SK-N-SH (cell line): ENCODE data around the gene PDS5A. TPM values are rescaled to one million over a fixed set of nuclear protein-coding genes. Genes with fewer than 3 reads are reported as not detected.
"Not testable (repeated sequence)": the region's sequence is repeated elsewhere in the genome, so short reads cannot be mapped to it uniquely, and the experiment has no call there.

ENCODE experiments used
- CTCF ChIA-PET: fragments of 300-600, 350-600 bp; formaldehyde crosslinking; extraction: SDS; loops from one replicate; lab custom pipeline; 2021; lab: Yijun Ruan, JAX
- POLR2A ChIA-PET: fragments of 350-600 bp; sonication (Branson Sonifier 250); formaldehyde crosslinking; extraction: SDS; loops from one replicate; lab custom pipeline; 2020; ENCODE audit warnings: antibody characterized with exemption, inconsistent platforms; lab: Yijun Ruan, JAX
- DNase-seq: peaks from one replicate; pipeline ENCODE4 v3.0.0; 2012
- H2AFZ ChIP-seq: fragments of 200-600 bp; sonication (generic); 2 replicates; pipeline ENCODE4 v1.8.1; 2016; ENCODE audit warnings: antibody characterized with exemption, mild to moderate bottlenecking, low read depth
- H3F3A ChIP-seq: fragments of 200-600 bp; sonication (generic); replicated peaks from 2 replicates; pipeline ENCODE3; 2016; ENCODE audit warnings: antibody characterized with exemption, mild to moderate bottlenecking; ENCODE audit not compliant: insufficient read depth
- H3K27ac ChIP-seq, 2 experiments: fragments of 200-500 bp in 1 of 2; fragments of 200-600 bp in 1 of 2; sonication (Bioruptor generic) in 1 of 2; sonication (generic), shearing (Covaris generic) in 1 of 2; 2 replicates each; pipeline versions ENCODE4 v1.5.1 to v1.6.1; 2014 to 2016; ENCODE audit warnings: low read depth in 2 of 2, inconsistent platforms in 1 of 2, low read length in 1 of 2, mild to moderate bottlenecking in 1 of 2, mixed read lengths in 1 of 2
- H3K27me3 ChIP-seq: fragments of 200-600 bp; sonication (generic), shearing (Covaris generic); 2 replicates; pipeline ENCODE4 v1.6.1; 2016; ENCODE audit warnings: mixed run types; ENCODE audit not compliant: insufficient read depth
- H3K36me3 ChIP-seq, 2 experiments: fragments of 200-500 bp in 1 of 2; fragments of 200-600 bp in 1 of 2; sonication (Bioruptor generic) in 1 of 2; sonication (generic) in 1 of 2; replicated peaks in 1 of 2; 2 replicates each; pipeline versions ENCODE3 to v1.5.1; 2014 to 2016; ENCODE audit warnings: low read length in 1 of 2, mild to moderate bottlenecking in 1 of 2; ENCODE audit not compliant: insufficient read depth in 2 of 2, control insufficient read depth in 1 of 2
- H3K4me1 ChIP-seq, 2 experiments: fragments of 200-500 bp in 1 of 2; fragments of 200-600 bp in 1 of 2; sonication (Bioruptor generic) in 1 of 2; sonication (generic), shearing (Covaris generic) in 1 of 2; 2 replicates each; pipeline versions ENCODE4 v1.5.1 to v1.6.1; 2014 to 2016; ENCODE audit warnings: low read depth in 1 of 2, low read length in 1 of 2, mixed run types in 1 of 2; ENCODE audit not compliant: insufficient read depth in 2 of 2, control insufficient read depth in 1 of 2
- H3K4me2 ChIP-seq: fragments of 200-600 bp; sonication (generic), shearing (Covaris generic); 2 replicates; pipeline ENCODE4 v1.6.1; 2017; ENCODE audit warnings: mixed run types
- H3K4me3 ChIP-seq, 2 experiments: fragments of 200-500 bp in 1 of 2; fragments of 200-600 bp in 1 of 2; sonication (Bioruptor generic) in 1 of 2; sonication (generic), shearing (Covaris generic) in 1 of 2; 2 replicates each; pipeline versions ENCODE4 v1.5.1 to v1.8.1; 2014 to 2016; ENCODE audit warnings: low read depth in 2 of 2, inconsistent platforms in 1 of 2, low read length in 1 of 2, mild to moderate bottlenecking in 1 of 2, mixed read lengths in 1 of 2, moderate library complexity in 1 of 2
- H3K79me2 ChIP-seq: fragments of 200-600 bp; sonication (generic); 2 replicates; pipeline ENCODE4 v1.8.1; 2017; ENCODE audit warnings: mild to moderate bottlenecking; ENCODE audit not compliant: insufficient read depth
- H3K9ac ChIP-seq: fragments of 200-600 bp; sonication (generic); 2 replicates; pipeline ENCODE4 v1.6.1; 2017; ENCODE audit warnings: mixed run types
- H3K9me2 ChIP-seq: fragments of 200-600 bp; sonication (generic); 2 replicates; pipeline ENCODE4 v1.6.1; 2017; ENCODE audit warnings: mixed run types
- H3K9me3 ChIP-seq: fragments of 200-600 bp; sonication (generic); 2 replicates; pipeline ENCODE4 v1.6.1; 2017; ENCODE audit warnings: mixed run types, mild to moderate bottlenecking, moderate library complexity
- H4K20me1 ChIP-seq: fragments of 200-600 bp; sonication (generic); 2 replicates; pipeline ENCODE4 v1.6.1; 2017; ENCODE audit warnings: mild to moderate bottlenecking, mixed run types; ENCODE audit not compliant: insufficient read depth
- MAX ChIP-seq: IDR thresholded peaks from 2 replicates; pipeline ENCODE4 v1.4.0; 2012; ENCODE audit warnings: low read depth
- MEF2A ChIP-seq: IDR thresholded peaks from 2 replicates; pipeline ENCODE4 v1.4.0; 2012; ENCODE audit warnings: low read depth, borderline replicate concordance
- MXI1 ChIP-seq: IDR thresholded peaks from 2 replicates; pipeline ENCODE4 v1.6.1; 2012; ENCODE audit warnings: mild to moderate bottlenecking, low read depth, low read length, improper control_type of control experiment
- RCOR1 ChIP-seq: fragments of 150-350 bp; IDR thresholded peaks from 2 replicates; pipeline ENCODE4 v1.6.1; 2017; ENCODE audit warnings: antibody characterized with exemption, low read length
- SMC3 ChIP-seq: IDR thresholded peaks from 2 replicates; pipeline ENCODE4 v1.6.1; 2012; ENCODE audit warnings: low read depth, low read length, improper control_type of control experiment
- TEAD4 ChIP-seq: IDR thresholded peaks from 2 replicates; pipeline ENCODE4 v1.4.0; 2012; ENCODE audit warnings: mild to moderate bottlenecking, borderline replicate concordance; ENCODE audit not compliant: insufficient read depth
- ZBTB33 ChIP-seq: IDR thresholded peaks from 2 replicates; pipeline ENCODE4 v1.4.0; 2012; ENCODE audit warnings: low read depth, borderline replicate concordance
- WGBS: methylation state at CpG from one replicate; pipeline ENCODE4 v1.1.6; 2017; ENCODE audit warnings: low lambda C conversion rate; 5-methylcytosine and 5-hydroxymethylcytosine counted together
- polyA plus RNA-seq, 3 experiments: library from polyadenylated mRNA; depleted of rRNA; stranded (reverse); fragments of >200 nt; gene quantifications; 2 replicates each; pipeline ENCODE4 v1.2.3, GENCODE V29; 2012

The PDS5A gene
- polyA plus RNA-seq, 1 of the 3 experiments (the other 2 are of a cell fraction): 14.1 TPM

GRCh38 chr4:39838431-39838830, 139.3 kb downstream of the PDS5A start:
- WGBS: 91% methylated on average over 10 of the region's 11 CpGs
- not testable (repeated sequence) for DNase-seq

GRCh38 chr4:39834269-39834668, 143.4 kb downstream of the PDS5A start:
- H3K9me3 ChIP-seq: no peaks in the 10 kb centered on the region
- POLR2A ChIA-PET: no interaction called here

More at GRCh38 chr4:39838431-39838830, 139.3 kb downstream of the PDS5A start:
- H3F3A ChIP-seq: peaks cover 12% of the 10 kb centered on the region
- peaks cover 27 to 82% of the 10 kb centered on the region in 2 experiments for H3K36me3 ChIP-seq
- H3K79me2 ChIP-seq, H4K20me1 ChIP-seq, H2AFZ ChIP-seq, H3K9me3 ChIP-seq, POLR2A ChIA-PET, H3K9ac ChIP-seq, H3K27ac ChIP-seq, H3K4me3 ChIP-seq, H3K27me3 ChIP-seq, H3K9me2 ChIP-seq, H3K4me1 ChIP-seq, H3K4me2 ChIP-seq: not testable (repeated sequence)
- CTCF ChIA-PET: interaction anchor here (2.3 kb wide), 1 partner anchor 11 kb away, joined by 5 read pairs; no protein-coding TSS in a partner anchor

More at GRCh38 chr4:39834269-39834668, 143.4 kb downstream of the PDS5A start:
- peaks cover 7% of the 10 kb centered on the region for H3K79me2 ChIP-seq
- H3K4me1 ChIP-seq: no peaks in the 10 kb centered on the region
- CTCF ChIA-PET: interaction anchor here (0.6 kb wide), 1 partner anchor 365 kb away, joined by 3 read pairs; no protein-coding TSS in a partner anchor
- no peak overlapping the region for H2AFZ ChIP-seq
- H4K20me1 ChIP-seq: no peaks in the 10 kb centered on the region
- no peak overlapping the region for H3K4me2 ChIP-seq
- H3F3A ChIP-seq: peaks cover 12% of the 10 kb centered on the region
- no peak overlapping the region for H3K9ac ChIP-seq
- H3K27ac ChIP-seq: peak overlapping the region in 1 of 2 experiments; percentile 11; a peak in 1 of 4 replicates
- H3K9me2 ChIP-seq: no peaks in the 10 kb centered on the region
- TF ChIP-seq MAX (no peak), ZBTB33 (no peak), TEAD4 (no peak), MXI1 (no peak), RCOR1 (no peak), MEF2A (no peak), SMC3 (no peak)
- TF ChIP-seq, all 33 proteins: peak for 0
- Histone ChIP-seq H3K4me3 (no peak overlapping the region), H3K27me3 (no peaks in the 10 kb centered on the region), H3K36me3 (peaks cover 21 to 73% of the 10 kb centered on the region in 2 experiments)
- 100% methylated on average over 1 of the region's 1 CpG for WGBS
- no peak for DNase-seq
